Measurements from ENCODE around the gene CDH16.

DNA sequence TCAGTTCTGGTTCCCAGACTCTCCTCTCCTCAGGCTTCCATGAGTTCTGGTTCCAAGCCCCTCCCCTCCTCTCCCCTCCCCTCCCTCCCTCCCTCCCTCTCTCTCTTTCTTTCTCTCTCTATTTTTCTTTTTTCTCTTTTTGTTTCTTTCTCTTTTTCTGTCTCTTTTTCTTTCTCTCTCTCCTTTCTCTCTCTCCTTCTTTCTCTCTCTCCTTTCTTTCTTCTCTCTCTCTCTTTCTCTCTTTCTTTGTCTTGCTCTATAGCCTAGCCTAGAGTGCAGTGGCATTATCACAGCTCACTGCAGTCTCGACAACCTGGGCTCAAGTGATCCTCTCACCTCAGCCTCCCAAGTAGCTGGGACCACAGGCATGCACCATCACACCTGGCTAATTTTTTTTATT is 41.6 kb upstream of the CDH16 start:
- TF ChIP-seq, protein P1, sequence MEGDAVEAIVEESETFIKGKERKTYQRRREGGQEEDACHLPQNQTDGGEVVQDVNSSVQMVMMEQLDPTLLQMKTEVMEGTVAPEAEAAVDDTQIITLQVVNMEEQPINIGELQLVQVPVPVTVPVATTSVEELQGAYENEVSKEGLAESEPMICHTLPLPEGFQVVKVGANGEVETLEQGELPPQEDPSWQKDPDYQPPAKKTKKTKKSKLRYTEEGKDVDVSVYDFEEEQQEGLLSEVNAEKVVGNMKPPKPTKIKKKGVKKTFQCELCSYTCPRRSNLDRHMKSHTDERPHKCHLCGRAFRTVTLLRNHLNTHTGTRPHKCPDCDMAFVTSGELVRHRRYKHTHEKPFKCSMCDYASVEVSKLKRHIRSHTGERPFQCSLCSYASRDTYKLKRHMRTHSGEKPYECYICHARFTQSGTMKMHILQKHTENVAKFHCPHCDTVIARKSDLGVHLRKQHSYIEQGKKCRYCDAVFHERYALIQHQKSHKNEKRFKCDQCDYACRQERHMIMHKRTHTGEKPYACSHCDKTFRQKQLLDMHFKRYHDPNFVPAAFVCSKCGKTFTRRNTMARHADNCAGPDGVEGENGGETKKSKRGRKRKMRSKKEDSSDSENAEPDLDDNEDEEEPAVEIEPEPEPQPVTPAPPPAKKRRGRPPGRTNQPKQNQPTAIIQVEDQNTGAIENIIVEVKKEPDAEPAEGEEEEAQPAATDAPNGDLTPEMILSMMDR (IDR thresholded peaks at IDR 0.05) = no peak
- TF ChIP-seq POLR2A (IDR thresholded peaks at IDR 0.05) = no peak
